Peyer's patch (tissue), 4 donors: ENCODE results near the gene HSFX2. TPM values are rescaled to one million over a fixed set of nuclear protein-coding genes. Genes with fewer than 3 reads are reported as not detected.
"Not testable (repeated sequence)": the region's sequence is repeated elsewhere in the genome, so short reads cannot be mapped to it uniquely, and the experiment has no call there.

Experiments
- DNase-seq, 3 donors: peaks; one replicate each; pipeline ENCODE4 v3.0.0-alpha.2; 2017 to 2019
- H3K27ac ChIP-seq, 4 donors: fragments of 200-600 bp; sonication (generic); one replicate each; pipeline ENCODE4 v1.5.1; 2016 to 2019
- H3K27me3 ChIP-seq, 2 donors: fragments of 200-600 bp; sonication (generic); one replicate each; pipeline ENCODE4 v1.5.1; 2019
- H3K36me3 ChIP-seq, 3 donors: fragments of 200-600 bp; sonication (generic); one replicate each; pipeline ENCODE4 v1.5.1; 2016 to 2019
- H3K4me1 ChIP-seq, 4 donors: fragments of 200-600 bp; sonication (generic); one replicate each; pipeline ENCODE4 v1.5.1; 2016 to 2019
- H3K4me3 ChIP-seq, 4 donors: fragments of 200-600 bp; sonication (generic); 1 replicate in 3 of 4; 2 replicates in 1 of 4; pipeline ENCODE4 v1.5.1; 2016 to 2019; ENCODE audit warnings: mild to moderate bottlenecking in 1 of 4
- H3K9me3 ChIP-seq, 4 donors: fragments of 200-600 bp; sonication (generic); one replicate each; pipeline ENCODE4 v1.5.1; 2016 to 2019; ENCODE audit warnings: mild to moderate bottlenecking in 1 of 4
- POLR2A ChIP-seq, 2 donors: fragments of 450-650 bp; IDR thresholded peaks; one replicate each; pipeline ENCODE4 v1.5.1; 2017; ENCODE audit warnings: antibody characterized with exemption in 2 of 2, mild to moderate bottlenecking in 2 of 2, moderate library complexity in 2 of 2
- total RNA-seq, 4 donors: library from RNA; depleted of rRNA; stranded (reverse); fragments of >200 nt; gene quantifications; one replicate each; pipeline ENCODE4 v1.1.0, GENCODE V29; 2016
- TF ChIP-seq, protein P1 (sequence below), 6 experiments: fragments of 450-650 bp in 4 of 6; fragments of 200-600 bp in 2 of 6; sonication (generic) in 1 of 6; IDR thresholded peaks; one replicate each; pipeline ENCODE4 v1.5.1; 2017 to 2019; ENCODE audit warnings: antibody characterized with exemption in 6 of 6, mild to moderate bottlenecking in 3 of 6, moderate library complexity in 1 of 6

The HSFX2 gene
- total RNA-seq, 4 donors from 2014 or later, result 2.0 TPM; not detected in 3

- TF ChIP-seq POLR2A (IDR thresholded peaks at IDR 0.05), result no peak
- TF ChIP-seq, protein P1, sequence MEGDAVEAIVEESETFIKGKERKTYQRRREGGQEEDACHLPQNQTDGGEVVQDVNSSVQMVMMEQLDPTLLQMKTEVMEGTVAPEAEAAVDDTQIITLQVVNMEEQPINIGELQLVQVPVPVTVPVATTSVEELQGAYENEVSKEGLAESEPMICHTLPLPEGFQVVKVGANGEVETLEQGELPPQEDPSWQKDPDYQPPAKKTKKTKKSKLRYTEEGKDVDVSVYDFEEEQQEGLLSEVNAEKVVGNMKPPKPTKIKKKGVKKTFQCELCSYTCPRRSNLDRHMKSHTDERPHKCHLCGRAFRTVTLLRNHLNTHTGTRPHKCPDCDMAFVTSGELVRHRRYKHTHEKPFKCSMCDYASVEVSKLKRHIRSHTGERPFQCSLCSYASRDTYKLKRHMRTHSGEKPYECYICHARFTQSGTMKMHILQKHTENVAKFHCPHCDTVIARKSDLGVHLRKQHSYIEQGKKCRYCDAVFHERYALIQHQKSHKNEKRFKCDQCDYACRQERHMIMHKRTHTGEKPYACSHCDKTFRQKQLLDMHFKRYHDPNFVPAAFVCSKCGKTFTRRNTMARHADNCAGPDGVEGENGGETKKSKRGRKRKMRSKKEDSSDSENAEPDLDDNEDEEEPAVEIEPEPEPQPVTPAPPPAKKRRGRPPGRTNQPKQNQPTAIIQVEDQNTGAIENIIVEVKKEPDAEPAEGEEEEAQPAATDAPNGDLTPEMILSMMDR (IDR thresholded peaks at IDR 0.05), result no peak
- DNase-seq, result no peak
- no peak overlapping the region for H3K27ac ChIP-seq
- no peak overlapping the region for H3K4me3 ChIP-seq
- H3K4me1 ChIP-seq, result no peaks in the 10 kb centered on the region
- H3K36me3 ChIP-seq, result no peaks in the 10 kb centered on the region
- no peaks in the 10 kb centered on the region for H3K27me3 ChIP-seq
- H3K9me3 ChIP-seq, result no peaks in the 10 kb centered on the region
Observed at GRCh38 chrX:149568701-149569296, 26.3 kb downstream of the HSFX2 start.

- Histone ChIP-seq H3K27me3 (no peaks in the 10 kb centered on the region), H3K36me3 (no peaks in the 10 kb centered on the region), H3K9me3 (no peaks in the 10 kb centered on the region), H3K4me3 (no peak overlapping the region), H3K4me1 (no peaks in the 10 kb centered on the region), H3K27ac (no peak overlapping the region)
- no peak for TF ChIP-seq POLR2A (IDR thresholded peaks at IDR 0.05)
- TF ChIP-seq, protein P1 (IDR thresholded peaks at IDR 0.05), result no peak
- no peak for DNase-seq
Observed at GRCh38 chrX:149567621-149568417, 27.3 kb downstream of the HSFX2 start.

- Histone ChIP-seq H3K27ac (no peak overlapping the region), H3K4me1 (no peaks in the 10 kb centered on the region), H3K36me3 (no peaks in the 10 kb centered on the region), H3K4me3 (no peak overlapping the region), H3K27me3 (no peaks in the 10 kb centered on the region), H3K9me3 (no peaks in the 10 kb centered on the region)
- DNase-seq, result no peak
- TF ChIP-seq, protein P1 (IDR thresholded peaks at IDR 0.05), result no peak
- no peak for TF ChIP-seq POLR2A (IDR thresholded peaks at IDR 0.05)
Observed at GRCh38 chrX:149563359-149563758, 31.8 kb downstream of the HSFX2 start.

GRCh38 chrX:149555251-149555650 lies 39.9 kb downstream of the HSFX2 start:
- H3K27me3 ChIP-seq, H3K27ac ChIP-seq, H3K4me1 ChIP-seq, H3K4me3 ChIP-seq, H3K36me3 ChIP-seq, H3K9me3 ChIP-seq, DNase-seq: not testable (repeated sequence)

DNA sequence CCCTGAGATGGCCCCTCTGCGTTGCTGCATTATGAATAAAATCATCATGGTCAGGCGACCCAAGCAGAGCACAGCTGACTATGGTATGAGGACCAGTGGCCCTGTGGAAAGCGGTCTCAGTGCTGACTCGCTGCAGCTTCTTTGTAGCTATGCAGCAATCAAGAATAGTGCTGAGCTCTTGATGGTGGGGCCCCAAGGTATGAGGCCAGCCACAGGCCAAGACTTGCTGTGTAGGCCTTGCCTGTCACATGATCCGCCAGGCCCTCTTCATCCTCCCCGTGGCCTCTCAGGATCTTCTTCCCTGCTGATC lies 43.2 kb downstream of the HSFX2 start:
- H3K4me3 ChIP-seq, H3K4me1 ChIP-seq, H3K36me3 ChIP-seq, H3K9me3 ChIP-seq, DNase-seq, H3K27me3 ChIP-seq, H3K27ac ChIP-seq: not testable (repeated sequence)

GRCh38 chrX:149551245-149551938 lies 43.7 kb downstream of the HSFX2 start:
- not testable (repeated sequence) for H3K27me3 ChIP-seq, H3K4me3 ChIP-seq, DNase-seq, H3K9me3 ChIP-seq, H3K4me1 ChIP-seq, H3K27ac ChIP-seq, H3K36me3 ChIP-seq

GRCh38 chrX:149550454-149550853 lies 44.7 kb downstream of the HSFX2 start:
- not testable (repeated sequence) for H3K4me3 ChIP-seq, H3K36me3 ChIP-seq, DNase-seq, H3K27me3 ChIP-seq, H3K9me3 ChIP-seq, H3K4me1 ChIP-seq, H3K27ac ChIP-seq

- DNase-seq, H3K27me3 ChIP-seq, H3K9me3 ChIP-seq, H3K4me1 ChIP-seq, H3K4me3 ChIP-seq, H3K36me3 ChIP-seq, H3K27ac ChIP-seq: not testable (repeated sequence)
Observed at GRCh38 chrX:149549701-149550100, 45.4 kb downstream of the HSFX2 start, which contains the start of gene HSFX3. TSS of gene HSFX3 (minus strand) at chrX:149549924. CDS start at chrX:149549852, 72 bp downstream.

DNA sequence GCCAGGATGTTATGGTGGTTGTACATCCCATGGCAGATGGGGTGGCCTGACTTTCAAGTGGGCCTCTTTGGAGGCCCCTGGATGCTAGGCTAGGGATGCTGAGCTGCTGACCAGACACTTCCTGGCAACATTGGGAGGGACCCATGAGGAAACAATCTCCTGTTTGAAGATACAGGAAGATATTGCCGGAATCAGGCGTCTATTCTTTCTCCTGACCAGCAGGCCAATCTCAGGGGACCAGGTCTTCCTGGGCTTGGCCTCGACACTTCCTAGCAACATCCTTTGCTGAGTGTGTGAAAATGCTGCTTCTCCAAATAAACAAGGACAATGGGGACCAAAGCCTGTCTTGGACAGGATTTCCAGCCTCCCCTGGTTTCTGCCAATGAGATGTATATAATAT lies 47.3 kb downstream of the HSFX2 start:
- not testable (repeated sequence) for H3K4me3 ChIP-seq, H3K4me1 ChIP-seq, H3K9me3 ChIP-seq, H3K36me3 ChIP-seq, DNase-seq, H3K27me3 ChIP-seq, H3K27ac ChIP-seq

- H3K4me1 ChIP-seq, result not testable (repeated sequence)
Observed at GRCh38 chrX:149546962-149547361, 48.2 kb downstream of the HSFX2 start.

More at GRCh38 chrX:149546962-149547361, 48.2 kb downstream of the HSFX2 start:
- H3K27me3 ChIP-seq, H3K27ac ChIP-seq, DNase-seq, H3K36me3 ChIP-seq, H3K9me3 ChIP-seq, H3K4me3 ChIP-seq: not testable (repeated sequence)
